Endothelial cell of umbilical vein (primary cell): Measurements from ENCODE around the gene GUCY2D. TPM values are rescaled to one million over a fixed set of nuclear protein-coding genes. Genes with fewer than 3 reads are reported as not detected.
A peak's percentile ranks its signal among the peaks of the same experiment; 100 is the strongest.

Source experiments
- BruUV-seq: library from RNA; stranded (reverse); fragments of 400-500 nt; replicated peaks from 2 replicates; lab custom pipeline; 2021; lab: Mats Ljungman, UMichigan
- CTCF ChIA-PET: fragments of 300-600, 350-600 bp; sonication (Branson Sonifier 250); formaldehyde crosslinking; loops from one replicate; lab custom pipeline; 2021; ENCODE audit warnings: antibody characterized with exemption, inconsistent platforms; lab: Charles Lee
- POLR2A ChIA-PET: fragments of 300-600, 350-600 bp; sonication (Branson Sonifier 250); formaldehyde crosslinking; loops from one replicate; lab custom pipeline; 2021; ENCODE audit warnings: antibody characterized with exemption, inconsistent platforms; lab: Charles Lee
- DNase-seq: peaks from one replicate; pipeline ENCODE4 v3.0.0-alpha.2; 2011; ENCODE audit warnings: low read depth, low spot score
- FAIRE-seq: peaks from 2 replicates; lab custom pipeline; 2011; peaks lifted over from hg19 to GRCh38; lab: Jason Lieb, UNC
- H2AFZ ChIP-seq: 2 replicates; pipeline ENCODE4 v1.6.0; 2012; ENCODE audit warnings: low read depth, low read length, control low read depth, inconsistent platforms
- H3K27ac ChIP-seq: 2 replicates; pipeline ENCODE4 v1.5.1; 2011; ENCODE audit warnings: low read depth, mild to moderate bottlenecking, control low read depth, low read length, moderate library complexity; ENCODE audit not compliant: insufficient read depth
- H3K27me3 ChIP-seq, 2 experiments: 2 replicates each; pipeline versions ENCODE4 v1.6.0 to v1.6.1; 2011; ENCODE audit warnings: low read length in 2 of 2, mixed read lengths in 1 of 2; ENCODE audit not compliant: control insufficient read depth in 2 of 2, insufficient read depth in 2 of 2
- H3K36me3 ChIP-seq, 2 experiments: 2 replicates in 1 of 2; 3 replicates in 1 of 2; pipeline ENCODE4 v1.5.1; 2011; ENCODE audit warnings: low read length in 2 of 2, mild to moderate bottlenecking in 1 of 2, moderate library complexity in 1 of 2; ENCODE audit not compliant: control insufficient read depth in 2 of 2, insufficient read depth in 2 of 2; ENCODE audit errors: extremely low read depth in 1 of 2
- H3K4me1 ChIP-seq: 3 replicates; pipeline ENCODE4 v1.5.1; 2011; ENCODE audit warnings: mild to moderate bottlenecking, low read length; ENCODE audit not compliant: control insufficient read depth, insufficient read depth; ENCODE audit errors: extremely low read depth
- H3K4me2 ChIP-seq: 2 replicates; pipeline ENCODE4 v1.6.1; 2011; ENCODE audit warnings: low read length, control low read depth, mixed read lengths; ENCODE audit not compliant: insufficient read depth
- H3K4me3 ChIP-seq, 3 experiments: fragments of 200-600 bp in 1 of 3; sonication (generic), shearing (Covaris generic) in 1 of 3; replicated peaks in 1 of 3; 2 replicates each; pipeline ENCODE4 v1.5.1; 2011 to 2016; ENCODE audit warnings: control low read depth in 3 of 3, low read length in 3 of 3, mild to moderate bottlenecking in 2 of 3, inconsistent platforms in 1 of 3, low read depth in 1 of 3, moderate library complexity in 1 of 3; ENCODE audit not compliant: insufficient read depth in 1 of 3
- H3K79me2 ChIP-seq: 2 replicates; pipeline ENCODE4 v1.6.0; 2012; ENCODE audit warnings: low read length, inconsistent platforms; ENCODE audit not compliant: control insufficient read depth, insufficient read depth
- H3K9ac ChIP-seq: replicated peaks from 2 replicates; pipeline ENCODE3; 2011; ENCODE audit warnings: low read length, control low read depth; ENCODE audit not compliant: insufficient read depth; ENCODE audit errors: extremely low read depth
- H3K9me1 ChIP-seq: replicated peaks from 3 replicates; pipeline ENCODE4 v1.6.0; 2011; ENCODE audit warnings: mild to moderate bottlenecking, low read length; ENCODE audit not compliant: control insufficient read depth, insufficient read depth; ENCODE audit errors: extremely low read depth
- H3K9me3 ChIP-seq: replicated peaks from 2 replicates; pipeline ENCODE4 v1.5.1; 2012; ENCODE audit warnings: low read length, inconsistent platforms; ENCODE audit not compliant: control insufficient read depth, insufficient read depth
- H4K20me1 ChIP-seq: replicated peaks from 2 replicates; pipeline ENCODE3; 2011; ENCODE audit warnings: mild to moderate bottlenecking, low read length; ENCODE audit not compliant: control insufficient read depth, insufficient read depth; ENCODE audit errors: extremely low read depth
- EZH2 ChIP-seq: IDR thresholded peaks from 2 replicates; pipeline ENCODE4 v1.6.1; 2012; ENCODE audit warnings: borderline replicate concordance, low read depth, mild to moderate bottlenecking, moderate library complexity, low read length, inconsistent platforms; ENCODE audit not compliant: severe bottlenecking
- FOS ChIP-seq: IDR thresholded peaks from 2 replicates; pipeline ENCODE4 v1.6.1; 2011; ENCODE audit warnings: mild to moderate bottlenecking, low read length, moderate library complexity, borderline replicate concordance; ENCODE audit not compliant: insufficient read depth
- GATA2 ChIP-seq: IDR thresholded peaks from 2 replicates; pipeline ENCODE4 v1.7.0; 2011; ENCODE audit warnings: low read depth, mild to moderate bottlenecking, moderate library complexity, mixed read lengths, low read length; ENCODE audit not compliant: insufficient read length, insufficient read depth
- JUN ChIP-seq: IDR thresholded peaks from 2 replicates; pipeline ENCODE4 v1.6.1; 2011; ENCODE audit warnings: borderline replicate concordance, low read depth; ENCODE audit not compliant: insufficient read length, insufficient read depth
- MYC ChIP-seq: IDR thresholded peaks from one replicate; pipeline ENCODE4 v1.6.1; 2011; ENCODE audit warnings: mild to moderate bottlenecking, low read depth, low read length
- POLR2A ChIP-seq: IDR thresholded peaks from 2 replicates; pipeline ENCODE4 v1.6.1; 2012; ENCODE audit warnings: low read depth, mild to moderate bottlenecking, control low read depth, low read length
- POLR2AphosphoS5 ChIP-seq: IDR thresholded peaks from 2 replicates; pipeline ENCODE4 v1.6.1; 2012; ENCODE audit warnings: low read depth, mild to moderate bottlenecking, control low read depth, low read length, moderate library complexity; ENCODE audit not compliant: insufficient read depth
- dilution Hi-C: fragments of 300-500 bp; cut with MboI; formaldehyde crosslinking; loops from one replicate; pipeline ENCODE4 v1.15.0; 2019; ENCODE audit warnings: low sequenced_read_pairs; ENCODE audit not compliant: extremely low pct_ligation_motif_present
- intact Hi-C: fragments of 100-400 bp; cut with micrococcal nuclease; formaldehyde crosslinking; loops from one replicate; pipeline ENCODE4 v1.10.0; 2022
- polyA plus RNA-seq, 4 experiments: library from polyadenylated mRNA; depleted of rRNA in 3 of 4; stranded (reverse) in 3 of 4; unstranded in 1 of 4; fragments of >200 nt; gene quantifications; 2 replicates each; pipeline versions ENCODE4 v1.2.1 to v1.2.3, GENCODE V29; 2011 to 2012; ENCODE audit warnings: missing spikeins in 1 of 4
- total RNA-seq: library from RNA; stranded (reverse); gene quantifications from 2 replicates; pipeline ENCODE4 v1.2.3, GENCODE V29; 2021
- TF ChIP-seq, protein P1 (sequence below): IDR thresholded peaks from 2 replicates; pipeline ENCODE4 v1.6.1; 2011; ENCODE audit not compliant: insufficient read depth, insufficient read length
- TF ChIP-seq, protein P2 (sequence below), 2 donors: IDR thresholded peaks; 1 replicate in 1 of 2; 2 replicates in 1 of 2; pipeline ENCODE4 v1.5.1; 2011; ENCODE audit warnings: low read length in 2 of 2, mild to moderate bottlenecking in 2 of 2, moderate library complexity in 2 of 2, control low read depth in 1 of 2, inconsistent platforms in 1 of 2, low read depth in 1 of 2; ENCODE audit not compliant: insufficient read depth in 1 of 2; ENCODE audit errors: extremely low read depth in 1 of 2

The GUCY2D gene
- total and polyA plus RNA-seq, 2 donors (not counting 3 experiments of a cell fraction or from before 2014, with no cell fraction given), result not detected

DNA sequence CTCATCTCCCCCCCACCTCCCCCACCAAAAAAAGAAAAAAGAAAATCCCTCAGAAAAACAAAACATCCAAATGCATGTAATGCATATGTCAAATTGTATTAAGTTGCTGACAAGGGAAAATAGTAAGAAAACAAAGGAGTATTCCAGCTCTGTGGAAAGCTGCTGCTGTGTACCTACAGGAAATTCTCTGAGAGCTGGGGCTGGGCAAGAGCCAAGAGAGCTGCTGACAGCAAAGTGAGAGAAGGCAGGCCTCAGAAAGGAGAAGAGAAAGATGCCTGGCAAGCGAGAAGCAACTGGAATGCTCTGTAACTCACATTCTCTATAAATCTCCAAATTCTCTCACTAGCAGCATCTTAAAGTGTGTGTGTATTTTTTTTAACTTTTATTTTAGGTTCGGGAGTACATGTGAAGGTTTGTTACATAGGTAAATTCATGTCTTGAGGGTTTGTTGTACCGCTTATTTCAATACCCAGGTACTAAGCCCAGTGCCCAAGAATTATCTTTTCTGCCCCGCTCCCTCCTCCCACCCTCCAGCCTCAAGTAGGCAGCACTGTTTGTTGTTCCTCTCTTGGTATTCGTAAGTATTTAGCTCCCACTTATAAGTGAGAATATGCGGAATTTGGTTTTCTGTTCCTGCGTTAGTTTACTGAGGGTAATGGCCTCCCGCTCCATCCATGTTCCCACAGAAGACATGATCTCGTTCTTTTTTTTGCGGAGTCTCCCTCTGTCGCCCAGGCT is 46.0 kb upstream of the GUCY2D start:
- POLR2A ChIA-PET, result interaction anchor here (0.7 kb wide), 1 partner anchor 23 kb away, joined by 5 read pairs; no protein-coding TSS in a partner anchor
- Histone ChIP-seq H3K4me2 (no peak overlapping the region), H3K4me3 (no peak overlapping the region), H3K4me1 (no peaks in the 10 kb centered on the region), H4K20me1 (no peaks in the 10 kb centered on the region), H3K27ac (no peak overlapping the region), H3K79me2 (no peaks in the 10 kb centered on the region), H3K36me3 (no peaks in the 10 kb centered on the region), H2AFZ (no peak overlapping the region), H3K9ac (no peak overlapping the region), H3K9me3 (no peaks in the 10 kb centered on the region), H3K27me3 (peaks cover under 1 to 2% of the 10 kb centered on the region in 2 experiments), H3K9me1 (no peaks in the 10 kb centered on the region)
- TF ChIP-seq GATA2 (no peak), FOS (no peak), POLR2A (no peak), MYC (no peak), EZH2 (no peak), POLR2AphosphoS5 (no peak), JUN (no peak)
- TF ChIP-seq, protein P1, sequence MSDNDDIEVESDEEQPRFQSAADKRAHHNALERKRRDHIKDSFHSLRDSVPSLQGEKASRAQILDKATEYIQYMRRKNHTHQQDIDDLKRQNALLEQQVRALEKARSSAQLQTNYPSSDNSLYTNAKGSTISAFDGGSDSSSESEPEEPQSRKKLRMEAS, result no peak
- TF ChIP-seq, protein P2, sequence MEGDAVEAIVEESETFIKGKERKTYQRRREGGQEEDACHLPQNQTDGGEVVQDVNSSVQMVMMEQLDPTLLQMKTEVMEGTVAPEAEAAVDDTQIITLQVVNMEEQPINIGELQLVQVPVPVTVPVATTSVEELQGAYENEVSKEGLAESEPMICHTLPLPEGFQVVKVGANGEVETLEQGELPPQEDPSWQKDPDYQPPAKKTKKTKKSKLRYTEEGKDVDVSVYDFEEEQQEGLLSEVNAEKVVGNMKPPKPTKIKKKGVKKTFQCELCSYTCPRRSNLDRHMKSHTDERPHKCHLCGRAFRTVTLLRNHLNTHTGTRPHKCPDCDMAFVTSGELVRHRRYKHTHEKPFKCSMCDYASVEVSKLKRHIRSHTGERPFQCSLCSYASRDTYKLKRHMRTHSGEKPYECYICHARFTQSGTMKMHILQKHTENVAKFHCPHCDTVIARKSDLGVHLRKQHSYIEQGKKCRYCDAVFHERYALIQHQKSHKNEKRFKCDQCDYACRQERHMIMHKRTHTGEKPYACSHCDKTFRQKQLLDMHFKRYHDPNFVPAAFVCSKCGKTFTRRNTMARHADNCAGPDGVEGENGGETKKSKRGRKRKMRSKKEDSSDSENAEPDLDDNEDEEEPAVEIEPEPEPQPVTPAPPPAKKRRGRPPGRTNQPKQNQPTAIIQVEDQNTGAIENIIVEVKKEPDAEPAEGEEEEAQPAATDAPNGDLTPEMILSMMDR (IDR thresholded peaks at IDR 0.05; ENCODE audit: extremely low read depth in 1 of 2, insufficient read depth in 1 of 2, low read depth in 1 of 2, low read length in 2 of 2), result no peak
- intact Hi-C loops (no loop called here), dilution Hi-C loops (no loop called here)
- peak; percentile 46 for FAIRE-seq
- peak; percentile 25 for DNase-seq
- BruUV-seq, result no TSS peak
- CTCF ChIA-PET, result interaction anchor here (0.7 to 1.7 kb wide), 6 partner anchors 10 to 85 kb away, joined by 3 to 4 read pairs (median 4); no protein-coding TSS in a partner anchor
